SK-N-SH treated with all-trans-retinoic acid at 6 μM for 48 hours (cell line): ENCODE data around the gene RNGTT.

ENCODE experiments used
- ATAC-seq: fragments of 200-7000 bp; cut with Tn5 transposase; 3 replicates; pipeline ENCODE4 v1.9.1; 2020; ENCODE audit warnings: mild to moderate bottlenecking, moderate library complexity
- ARNTL ChIP-seq: fragments of 450-650 bp; formaldehyde crosslinking; IDR thresholded peaks from 2 replicates; pipeline ENCODE4 v1.5.0; 2020; ENCODE audit warnings: low read depth, mild to moderate bottlenecking, moderate library complexity, borderline replicate concordance
- BACH2 ChIP-seq: fragments of 250-450 bp; sonication (Bioruptor Pico); IDR thresholded peaks from 2 replicates; pipeline ENCODE4 v1.9.0; 2021; ENCODE audit warnings: mild to moderate bottlenecking, borderline replicate concordance
- CREB5 ChIP-seq: fragments of 250-450 bp; sonication (Bioruptor Pico); IDR thresholded peaks from 2 replicates; pipeline ENCODE4 v1.5.1; 2020; ENCODE audit warnings: low read depth, mild to moderate bottlenecking, moderate library complexity
- CSDC2 ChIP-seq: fragments of 250-450 bp; sonication (Bioruptor Pico); IDR thresholded peaks from 2 replicates; pipeline ENCODE4 v1.5.0; 2020; ENCODE audit warnings: mild to moderate bottlenecking, moderate library complexity
- CSRNP3 ChIP-seq: fragments of 250-450 bp; sonication (Bioruptor Pico); IDR thresholded peaks from 2 replicates; pipeline ENCODE4 v1.5.1; 2021; ENCODE audit warnings: mild to moderate bottlenecking, moderate library complexity
- ESRRG ChIP-seq: fragments of 250-450 bp; sonication (Bioruptor Pico); IDR thresholded peaks from 2 replicates; pipeline ENCODE4 v1.6.1; 2021; ENCODE audit warnings: mild to moderate bottlenecking
- GLIS3 ChIP-seq: fragments of 250-450 bp; sonication (Bioruptor Pico); IDR thresholded peaks from 2 replicates; pipeline ENCODE4 v1.5.0; 2020; ENCODE audit warnings: mild to moderate bottlenecking, moderate library complexity
- ISL1 ChIP-seq: fragments of 250-450 bp; sonication (Bioruptor Pico); IDR thresholded peaks from 2 replicates; pipeline ENCODE4 v2.1.2; 2022; ENCODE audit warnings: mild to moderate bottlenecking, moderate library complexity
- OSR1 ChIP-seq: fragments of 250-450 bp; sonication (Bioruptor Pico); IDR thresholded peaks from 2 replicates; pipeline ENCODE4 v1.8.0; 2022; ENCODE audit warnings: moderate library complexity, mild to moderate bottlenecking, inconsistent platforms
- PATZ1 ChIP-seq: fragments of 250-450 bp; sonication (Bioruptor Pico); IDR thresholded peaks from 2 replicates; pipeline ENCODE4 v1.8.0; 2020; ENCODE audit warnings: mild to moderate bottlenecking, moderate library complexity, borderline replicate concordance
- POU6F1 ChIP-seq: fragments of 250-450 bp; sonication (Bioruptor Pico); IDR thresholded peaks from 2 replicates; pipeline ENCODE4 v1.8.0; 2021; ENCODE audit warnings: low read depth, mild to moderate bottlenecking, moderate library complexity, borderline replicate concordance
- PPARA ChIP-seq: fragments of 250-450 bp; sonication (Bioruptor Pico); IDR thresholded peaks from 2 replicates; pipeline ENCODE4 v1.5.0; 2020; ENCODE audit warnings: mild to moderate bottlenecking, borderline replicate concordance
- RARB ChIP-seq: fragments of 250-450 bp; sonication (Bioruptor Pico); IDR thresholded peaks from 2 replicates; pipeline ENCODE4 v1.8.0; 2021; ENCODE audit warnings: mild to moderate bottlenecking, moderate library complexity
- SNAI2 ChIP-seq: fragments of 250-450 bp; sonication (Bioruptor Pico); IDR thresholded peaks from 2 replicates; pipeline ENCODE4 v1.5.0; 2020; ENCODE audit warnings: mild to moderate bottlenecking, moderate library complexity
- TCF4 ChIP-seq: fragments of 250-450 bp; sonication (Bioruptor Pico); IDR thresholded peaks from 2 replicates; pipeline ENCODE4 v1.8.0; 2021; ENCODE audit warnings: mild to moderate bottlenecking, moderate library complexity, borderline replicate concordance
- TOX ChIP-seq: fragments of 250-450 bp; sonication (Bioruptor Pico); IDR thresholded peaks from 2 replicates; pipeline ENCODE4 v1.8.0; 2021; ENCODE audit warnings: mild to moderate bottlenecking, moderate library complexity, borderline replicate concordance
- TSHZ2 ChIP-seq: fragments of 250-450 bp; sonication (Bioruptor Pico); IDR thresholded peaks from 2 replicates; pipeline ENCODE4 v1.5.0; 2020; ENCODE audit warnings: mild to moderate bottlenecking, moderate library complexity
- ZC3H10 ChIP-seq: fragments of 250-450 bp; sonication (Bioruptor Pico); IDR thresholded peaks from 2 replicates; pipeline ENCODE4 v1.5.1; 2021; ENCODE audit warnings: mild to moderate bottlenecking, moderate library complexity
- ZFP3 ChIP-seq: fragments of 250-450 bp; sonication (Bioruptor Pico); IDR thresholded peaks from 2 replicates; pipeline ENCODE4 v1.5.0; 2020; ENCODE audit warnings: mild to moderate bottlenecking, moderate library complexity
- ZNF565 ChIP-seq: fragments of 450-650 bp; formaldehyde crosslinking; conservative IDR thresholded peaks from 2 replicates; pipeline ENCODE4 v1.5.0; 2020; ENCODE audit warnings: low read depth, mild to moderate bottlenecking, moderate library complexity
- ZNF70 ChIP-seq: fragments of 450-650 bp; formaldehyde crosslinking; IDR thresholded peaks from 2 replicates; pipeline ENCODE4 v1.5.0; 2020; ENCODE audit warnings: mild to moderate bottlenecking, moderate library complexity
- ZNF8 ChIP-seq: fragments of 450-650 bp; formaldehyde crosslinking; IDR thresholded peaks from 2 replicates; pipeline ENCODE4 v1.5.0; 2020; ENCODE audit warnings: mild to moderate bottlenecking, moderate library complexity

The RNGTT gene

GRCh38 chr6:88671624-88672023, 291.8 kb downstream of the RNGTT start:
- TF ChIP-seq TSHZ2 (no peak), OSR1 (CRISPR knock-in tag) (no peak), PATZ1 (CRISPR knock-in tag) (no peak), ZC3H10 (no peak), PPARA (CRISPR knock-in tag) (no peak), ARNTL (CRISPR knock-in tag) (no peak), ISL1 (CRISPR knock-in tag) (no peak)
- no peak for ATAC-seq

- ATAC-seq: no peak
- TF ChIP-seq RARB (CRISPR knock-in tag) (no peak), PPARA (CRISPR knock-in tag) (no peak), SNAI2 (CRISPR knock-in tag) (no peak), GLIS3 (CRISPR knock-in tag) (no peak), OSR1 (CRISPR knock-in tag) (no peak), ZNF8 (CRISPR knock-in tag) (no peak), CSDC2 (CRISPR knock-in tag) (no peak), TSHZ2 (no peak), ISL1 (CRISPR knock-in tag) (no peak), TCF4 (CRISPR knock-in tag) (no peak), CSRNP3 (CRISPR knock-in tag) (no peak), ARNTL (CRISPR knock-in tag) (no peak)
Observed at GRCh38 chr6:88670369-88670768, 293.0 kb downstream of the RNGTT start.

GRCh38 chr6:88669475-88669874, 293.9 kb downstream of the RNGTT start:
- ATAC-seq: no peak
- no peak for TF ChIP-seq RARB (CRISPR knock-in tag)
- no peak for TF ChIP-seq POU6F1 (CRISPR knock-in tag)
- TF ChIP-seq CSRNP3 (CRISPR knock-in tag): no peak
- no peak for TF ChIP-seq ZNF8 (CRISPR knock-in tag)
- TF ChIP-seq ZNF70 (CRISPR knock-in tag): no peak
- TF ChIP-seq ISL1 (CRISPR knock-in tag): no peak
- TF ChIP-seq TCF4 (CRISPR knock-in tag): no peak
- TF ChIP-seq BACH2 (CRISPR knock-in tag): no peak
- TF ChIP-seq ZNF565 (CRISPR knock-in tag): no peak
- TF ChIP-seq PPARA (CRISPR knock-in tag): no peak
- TF ChIP-seq SNAI2 (CRISPR knock-in tag): no peak
- TF ChIP-seq CREB5 (CRISPR knock-in tag): no peak
- TF ChIP-seq ARNTL (CRISPR knock-in tag): no peak
- TF ChIP-seq ZFP3 (CRISPR knock-in tag): no peak
- TF ChIP-seq GLIS3 (CRISPR knock-in tag): no peak
- no peak for TF ChIP-seq ESRRG
- TF ChIP-seq TOX (CRISPR knock-in tag): no peak
- no peak for TF ChIP-seq OSR1 (CRISPR knock-in tag)
